GM18520 (cell line): ENCODE results near the gene SENP3.

Experiments
- ATAC-seq: cut with Tn5 transposase; IDR thresholded peaks from one replicate; pipeline ENCODE4 v1.9.1; 2021; ENCODE audit not compliant: unreplicated experiment

SENP3 gene

DNA sequence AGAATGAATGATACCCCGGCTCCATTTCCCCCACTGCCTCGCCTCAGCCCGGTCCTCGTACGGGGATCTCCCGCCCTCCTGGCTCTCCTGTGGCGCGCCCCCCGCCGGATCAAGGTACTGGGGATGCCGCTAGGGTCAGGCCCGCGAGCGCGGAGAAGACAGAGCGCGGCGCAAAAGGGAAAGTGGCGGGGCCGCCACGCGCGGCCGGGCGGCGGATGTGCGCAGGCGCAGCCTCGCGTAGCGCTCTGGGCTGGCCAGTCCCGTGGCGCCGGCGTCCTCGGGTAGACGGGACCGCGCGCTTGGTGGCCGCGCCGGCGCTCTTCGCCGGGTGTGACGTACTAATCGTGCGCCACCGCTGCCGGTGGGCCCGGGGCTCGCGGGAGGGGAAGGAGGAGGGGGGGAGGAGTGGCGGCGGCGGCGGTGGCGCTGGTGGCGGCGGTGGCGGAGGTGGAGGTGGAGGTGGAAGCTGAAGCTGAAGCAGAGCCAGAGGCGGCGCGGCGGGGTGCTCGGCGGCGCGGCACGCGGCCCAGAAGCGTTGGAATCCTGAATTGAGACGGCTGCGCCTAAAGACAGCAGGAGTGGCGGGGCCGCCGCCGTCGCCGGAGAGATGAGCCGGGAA, at the start of gene SENP3:
SENP3 (plus strand) TSS at position 331 of the 619 bp plus-strand sequence. CDS start 1,158 bp downstream, outside the sequence.
- ATAC-seq, result peak; percentile 60

DNA sequence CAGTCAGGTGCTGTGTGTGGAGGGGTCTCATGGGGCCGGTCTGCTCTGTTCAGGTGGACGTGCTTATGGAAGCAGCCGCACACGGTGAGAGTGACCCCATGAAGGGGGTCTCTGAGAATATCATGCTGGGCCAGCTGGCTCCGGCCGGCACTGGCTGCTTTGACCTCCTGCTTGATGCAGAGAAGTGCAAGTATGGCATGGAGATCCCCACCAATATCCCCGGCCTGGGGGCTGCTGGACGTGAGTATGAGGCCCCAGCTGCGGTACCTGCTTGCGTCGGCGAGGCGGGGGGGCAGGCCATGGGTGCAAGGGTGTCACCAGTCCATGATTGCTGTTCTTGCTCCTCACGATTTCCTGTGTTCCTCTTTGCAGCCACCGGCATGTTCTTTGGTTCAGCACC, 49.6 kb upstream of the SENP3 start:
- ATAC-seq, result no peak

DNA sequence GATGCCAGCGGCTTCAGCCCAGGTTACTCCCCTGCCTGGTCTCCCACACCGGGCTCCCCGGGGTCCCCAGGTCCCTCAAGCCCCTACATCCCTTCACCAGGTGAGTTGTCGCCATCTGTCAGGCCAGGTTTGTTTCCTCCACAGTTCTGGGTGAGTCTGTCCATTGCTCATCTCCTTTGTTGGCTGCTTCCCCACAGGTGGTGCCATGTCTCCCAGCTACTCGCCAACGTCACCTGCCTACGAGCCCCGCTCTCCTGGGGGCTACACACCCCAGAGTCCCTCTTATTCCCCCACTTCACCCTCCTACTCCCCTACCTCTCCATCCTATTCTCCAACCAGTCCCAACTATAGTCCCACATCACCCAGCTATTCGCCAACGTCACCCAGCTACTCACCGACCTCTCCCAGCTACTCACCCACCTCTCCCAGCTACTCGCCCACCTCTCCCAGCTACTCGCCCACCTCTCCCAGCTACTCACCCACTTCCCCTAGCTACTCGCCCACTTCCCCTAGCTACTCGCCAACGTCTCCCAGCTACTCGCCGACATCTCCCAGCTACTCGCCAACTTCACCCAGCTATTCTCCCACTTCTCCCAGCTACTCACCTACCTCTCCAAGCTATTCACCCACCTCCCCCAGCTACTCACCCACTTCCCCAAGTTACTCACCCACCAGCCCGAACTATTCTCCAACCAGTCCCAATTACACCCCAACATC, 48.7 kb upstream of the SENP3 start:
- ATAC-seq, result no peak

DNA sequence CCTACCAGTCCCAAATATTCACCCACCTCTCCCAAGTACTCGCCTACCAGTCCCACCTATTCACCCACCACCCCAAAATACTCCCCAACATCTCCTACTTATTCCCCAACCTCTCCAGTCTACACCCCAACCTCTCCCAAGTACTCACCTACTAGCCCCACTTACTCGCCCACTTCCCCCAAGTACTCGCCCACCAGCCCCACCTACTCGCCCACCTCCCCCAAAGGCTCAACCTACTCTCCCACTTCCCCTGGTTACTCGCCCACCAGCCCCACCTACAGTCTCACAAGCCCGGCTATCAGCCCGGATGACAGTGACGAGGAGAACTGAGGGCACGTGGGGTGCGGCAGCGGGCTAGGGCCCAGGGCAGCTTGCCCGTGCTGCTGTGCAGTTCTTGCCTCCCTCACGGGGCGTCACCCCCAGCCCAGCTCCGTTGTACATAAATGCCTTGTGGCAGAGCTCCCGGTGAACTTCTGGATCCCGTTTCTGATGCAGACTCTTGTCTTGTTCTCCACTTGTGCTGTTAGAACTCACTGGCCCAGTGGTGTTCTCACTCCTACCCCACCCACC, 47.8 kb upstream of the SENP3 start:
- ATAC-seq, result no peak

DNA sequence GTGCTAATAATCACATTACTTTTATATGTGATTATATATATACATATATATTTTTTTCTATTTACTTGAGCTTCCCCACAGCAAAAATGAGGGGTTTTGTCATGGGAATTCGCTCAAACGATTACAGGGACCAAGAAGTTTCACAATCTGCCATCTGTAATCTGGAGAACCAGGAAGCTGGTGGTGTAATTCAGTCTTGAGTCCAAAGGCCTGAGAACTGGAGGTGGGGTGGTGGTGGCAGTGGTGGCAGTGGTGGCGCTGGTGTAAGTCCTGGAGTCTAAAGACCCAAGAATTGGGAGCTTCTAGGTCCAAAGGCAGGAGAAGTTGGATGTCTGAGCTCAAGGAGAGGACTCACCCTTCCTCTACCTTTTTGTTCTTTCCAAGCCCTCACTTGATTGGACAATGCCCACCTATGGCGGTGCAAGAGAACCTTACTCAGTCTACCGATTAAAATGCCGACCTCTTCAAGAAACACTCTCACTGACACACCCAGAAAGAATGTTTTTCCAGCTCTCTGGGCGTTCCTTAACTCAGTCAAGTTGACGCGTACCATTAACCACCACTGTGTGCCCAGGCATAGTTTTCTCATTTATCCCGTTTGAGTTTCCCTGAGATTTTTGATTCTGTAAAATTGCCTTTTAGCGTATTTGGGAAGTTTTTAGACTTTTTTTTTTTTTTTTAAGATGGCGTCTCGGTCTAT, 45.7 kb upstream of the SENP3 start:
- no peak for ATAC-seq

DNA sequence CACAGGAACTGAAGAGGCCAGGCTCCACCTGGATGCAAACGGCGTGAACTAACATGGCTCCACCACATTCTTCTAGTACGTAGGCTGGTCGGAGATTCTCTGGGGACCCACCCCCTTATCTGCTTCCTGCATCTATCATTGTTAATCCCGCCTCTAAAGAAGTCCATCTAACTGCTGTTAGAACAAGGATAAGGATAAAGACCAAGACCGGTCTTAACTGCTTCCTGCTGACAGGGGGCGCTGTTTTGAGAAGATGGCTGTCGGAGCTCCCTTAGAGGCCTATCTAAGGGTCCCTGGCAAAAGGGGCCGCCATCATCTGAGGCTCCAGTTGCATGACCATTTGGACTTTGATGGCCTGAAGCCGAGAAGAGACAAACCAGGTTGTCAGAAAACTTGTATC, 38.7 kb upstream of the SENP3 start:
- ATAC-seq, result no peak

DNA sequence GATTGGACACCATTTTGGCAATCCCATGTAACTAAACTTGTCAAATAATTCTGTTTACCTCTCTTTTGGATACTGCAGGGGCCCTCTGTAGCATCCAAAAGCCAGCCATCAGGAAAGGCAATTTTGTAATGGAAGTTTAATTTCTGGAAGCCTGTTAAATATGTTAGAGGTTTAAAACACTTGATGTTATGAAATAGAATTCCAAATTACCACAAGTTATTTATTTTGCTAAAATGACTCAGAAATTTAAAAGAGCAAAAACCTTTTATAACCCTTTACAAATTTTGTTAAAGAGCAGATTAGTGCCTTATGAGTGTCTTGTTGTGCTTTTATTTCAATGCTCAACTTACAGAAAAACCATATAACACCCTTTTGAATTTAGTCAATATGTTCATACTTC, 32.9 kb upstream of the SENP3 start:
- no peak for ATAC-seq

DNA sequence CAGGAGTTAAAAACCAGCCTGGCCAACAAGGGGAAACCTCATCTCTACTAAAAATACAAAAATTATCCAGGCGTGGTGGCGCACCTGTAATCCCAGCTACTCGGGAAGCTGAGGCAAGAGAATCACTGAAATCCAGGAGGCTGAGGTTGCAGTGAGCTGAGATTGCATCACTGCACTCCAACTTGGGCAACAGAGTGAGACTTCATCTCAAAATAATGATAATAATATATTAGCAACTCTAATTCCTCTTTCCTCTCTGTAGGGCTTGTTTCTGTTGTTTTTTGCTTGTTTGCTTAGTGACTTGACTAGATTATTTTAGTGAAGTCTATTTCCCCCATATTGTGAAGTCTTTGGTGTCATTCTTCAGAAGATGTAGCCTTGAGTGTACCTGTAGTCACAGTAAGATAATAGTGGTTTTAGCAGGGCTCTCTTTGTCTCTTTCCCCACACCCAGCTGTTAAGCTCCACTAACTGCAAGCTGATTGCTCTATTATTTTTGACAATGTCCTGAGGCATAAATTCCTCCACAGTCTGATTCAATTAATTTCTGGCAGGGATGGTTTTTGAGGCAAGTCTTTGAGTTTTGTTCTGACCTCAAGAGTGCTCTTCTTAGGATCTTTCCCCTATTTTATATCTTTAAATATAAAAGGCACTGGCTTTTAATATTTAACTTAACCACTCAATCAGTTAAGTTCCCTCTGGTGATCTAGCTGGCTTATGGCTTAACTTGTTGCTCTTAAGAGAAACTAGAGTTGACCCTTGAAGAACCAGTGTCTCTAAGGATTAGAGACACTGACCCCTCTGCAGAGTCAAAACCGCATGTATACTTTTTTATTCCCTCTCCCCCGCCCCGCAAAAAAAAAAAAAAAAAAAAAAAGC, 31.5 kb upstream of the SENP3 start:
- no peak for ATAC-seq

DNA sequence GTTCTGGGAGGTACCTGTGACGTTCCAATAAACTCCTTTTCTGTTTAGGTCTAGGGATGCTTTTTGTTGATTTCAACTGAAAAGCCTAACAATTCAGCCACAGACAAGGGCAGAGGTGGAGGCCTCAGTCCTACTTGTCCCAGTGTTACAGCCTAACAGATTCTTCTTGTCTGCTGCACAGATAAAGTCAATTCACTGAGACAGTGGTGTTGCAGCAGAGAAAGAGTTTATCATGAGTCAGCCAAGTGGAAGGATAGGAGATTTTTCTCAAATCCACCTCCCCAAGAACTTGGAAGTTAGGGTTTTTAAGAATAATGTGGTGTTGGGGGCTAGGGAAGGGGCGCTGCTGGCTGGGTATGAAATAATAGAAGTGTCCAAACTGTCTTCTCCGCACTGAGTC, 23.7 kb upstream of the SENP3 start:
- ATAC-seq, result no peak

DNA sequence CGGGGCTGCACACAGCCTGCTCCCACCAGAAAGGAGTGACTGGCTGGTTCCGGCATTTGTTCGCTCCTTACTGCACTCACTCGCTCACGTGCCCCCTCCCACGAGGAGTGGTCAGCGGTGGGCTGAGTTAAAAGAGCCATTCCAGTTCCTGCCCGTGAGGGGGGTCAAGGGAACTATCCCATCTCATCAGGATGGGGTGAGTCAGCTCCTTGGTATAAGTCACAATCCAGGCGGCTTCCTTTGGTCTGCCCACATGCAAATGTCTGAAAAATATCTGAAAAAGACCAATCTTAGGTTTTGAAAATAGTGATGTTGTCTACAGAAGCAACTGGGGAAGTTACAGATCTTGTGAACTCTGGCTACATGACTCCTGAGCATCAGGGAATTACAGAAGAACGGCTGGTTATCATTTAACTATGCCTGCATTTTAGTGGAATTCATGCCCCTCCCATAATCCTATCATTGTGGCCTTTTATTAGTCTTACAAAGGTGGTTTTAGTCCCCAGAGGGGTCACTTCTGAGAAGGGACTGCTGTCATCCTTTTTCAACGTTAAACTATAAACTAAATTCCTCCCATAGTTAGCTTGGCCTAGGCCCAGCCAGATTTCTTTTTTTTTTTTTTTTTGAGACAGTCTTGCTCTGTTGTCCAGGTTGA, 22.7 kb upstream of the SENP3 start:
- ATAC-seq, result no peak

DNA sequence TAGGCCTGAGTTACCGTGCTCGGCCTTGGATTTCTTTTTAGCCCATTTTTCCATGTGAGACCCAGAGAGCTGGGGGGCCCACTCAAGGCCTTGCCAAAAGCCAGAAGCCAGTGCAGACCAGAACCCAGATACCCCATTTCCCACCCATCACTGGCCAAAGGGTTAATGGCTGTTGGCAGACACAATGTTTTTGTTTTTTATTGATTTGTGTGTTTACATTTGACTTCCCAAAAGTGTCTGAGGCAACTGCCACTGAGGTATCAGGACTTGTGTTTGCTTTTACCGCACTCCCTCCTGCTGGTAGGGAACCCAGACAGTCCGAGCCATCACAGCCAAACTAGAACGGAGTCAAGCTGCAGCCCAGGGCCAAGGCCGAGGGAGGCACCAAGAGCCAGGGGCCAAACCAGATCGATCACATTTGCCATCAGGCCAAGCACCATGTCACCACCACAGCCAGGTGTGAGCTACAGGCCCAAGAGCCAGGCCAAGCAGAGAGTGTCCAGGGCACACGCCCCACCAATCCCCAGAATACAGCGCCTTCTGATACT, 20.6 kb upstream of the SENP3 start:
- ATAC-seq, result no peak

DNA sequence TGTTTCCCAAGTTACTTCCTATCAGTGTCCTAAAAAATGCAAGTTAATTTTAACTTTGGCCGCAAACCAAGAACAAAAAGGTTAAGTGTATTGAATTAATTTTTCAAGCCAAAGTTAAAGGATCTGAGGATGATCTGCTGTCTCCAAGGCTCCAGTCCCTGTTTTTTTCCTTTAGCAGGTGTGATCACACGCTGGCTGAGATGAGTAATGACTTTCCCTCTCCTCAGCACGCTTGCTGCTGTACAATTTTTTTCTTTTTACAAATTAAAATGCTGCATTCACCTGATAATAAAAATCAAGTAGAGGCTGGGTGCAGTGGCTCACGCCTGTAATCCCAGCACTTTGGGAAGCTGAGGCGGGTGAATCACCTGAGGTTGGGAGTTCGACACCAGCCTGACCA, 16.8 kb upstream of the SENP3 start:
- no peak for ATAC-seq

DNA sequence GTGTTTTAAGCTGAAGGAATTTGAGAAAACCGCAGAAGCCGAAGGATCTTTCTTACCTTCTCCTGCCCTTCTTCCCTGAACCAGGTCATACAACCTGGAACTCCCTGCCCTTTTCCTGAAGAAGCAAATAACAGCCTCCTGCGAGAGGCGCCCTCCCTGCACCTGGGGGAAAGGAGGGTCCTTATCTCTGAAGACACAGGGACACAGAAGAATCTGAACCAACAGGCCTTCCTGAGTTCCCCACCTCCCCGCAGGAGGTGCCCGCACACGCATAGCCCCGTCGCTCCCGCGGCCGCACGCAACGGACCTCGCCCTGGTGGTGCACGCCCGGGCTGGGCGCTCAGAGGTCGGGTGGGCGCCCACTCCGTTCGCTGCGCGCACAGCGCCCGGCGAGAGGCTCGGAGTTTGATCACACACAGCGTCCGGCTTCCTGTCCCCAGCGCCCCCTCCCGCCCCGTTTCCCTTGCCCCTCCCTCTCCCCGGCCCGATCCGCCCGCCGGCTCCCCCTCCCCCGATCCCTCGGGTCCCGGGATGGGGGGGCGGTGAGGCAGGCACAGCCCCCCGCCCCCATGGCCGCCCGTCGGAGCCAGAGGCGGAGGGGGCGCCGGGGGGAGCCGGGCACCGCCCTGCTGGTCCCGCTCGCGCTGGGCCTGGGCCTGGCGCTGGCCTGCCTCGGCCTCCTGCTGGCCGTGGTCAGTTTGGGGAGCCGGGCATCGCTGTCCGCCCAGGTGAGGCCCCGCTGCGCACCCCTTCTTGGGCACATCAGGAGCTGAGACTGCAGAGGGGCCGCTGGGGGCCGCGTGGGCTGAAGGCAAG, 12.9 kb upstream of the SENP3 start, which contains the start of gene TNFSF12:
TNFSF12 (plus strand) TSS at position 474 of the 816 bp plus-strand sequence; CDS start at position 570, 96 bp downstream.
- ATAC-seq, result no peak

DNA sequence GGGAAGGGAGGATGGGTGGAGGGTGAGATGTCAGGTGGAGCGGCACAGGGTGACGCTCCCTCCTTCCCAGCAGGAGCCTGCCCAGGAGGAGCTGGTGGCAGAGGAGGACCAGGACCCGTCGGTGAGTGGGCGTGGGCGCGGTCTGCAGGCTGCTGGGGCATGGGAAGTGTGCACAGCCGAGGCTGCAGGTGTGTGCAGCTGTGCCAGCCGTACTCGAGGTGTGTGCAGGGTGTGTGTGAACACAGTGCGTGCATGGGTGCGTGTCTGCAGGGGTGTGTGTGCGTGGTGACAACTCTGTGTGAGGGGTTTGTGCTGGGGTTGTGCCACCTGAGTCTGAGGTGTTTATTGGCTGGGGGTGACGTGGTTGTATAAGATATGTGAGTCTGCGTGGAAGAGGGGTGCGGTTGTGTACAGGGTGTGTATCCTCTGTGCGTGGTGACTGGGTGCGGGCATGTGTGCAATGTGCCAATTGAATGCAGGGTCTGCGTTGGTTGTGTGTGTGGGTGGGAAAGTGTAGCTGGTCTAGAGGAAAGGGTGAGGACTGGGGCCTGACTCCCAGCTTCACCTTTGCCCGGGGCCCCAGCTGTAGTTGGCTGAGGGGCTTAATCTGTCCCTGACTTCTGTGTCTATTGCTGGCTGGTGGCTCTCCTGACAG, 12.2 kb upstream of the SENP3 start:
- no peak for ATAC-seq

DNA sequence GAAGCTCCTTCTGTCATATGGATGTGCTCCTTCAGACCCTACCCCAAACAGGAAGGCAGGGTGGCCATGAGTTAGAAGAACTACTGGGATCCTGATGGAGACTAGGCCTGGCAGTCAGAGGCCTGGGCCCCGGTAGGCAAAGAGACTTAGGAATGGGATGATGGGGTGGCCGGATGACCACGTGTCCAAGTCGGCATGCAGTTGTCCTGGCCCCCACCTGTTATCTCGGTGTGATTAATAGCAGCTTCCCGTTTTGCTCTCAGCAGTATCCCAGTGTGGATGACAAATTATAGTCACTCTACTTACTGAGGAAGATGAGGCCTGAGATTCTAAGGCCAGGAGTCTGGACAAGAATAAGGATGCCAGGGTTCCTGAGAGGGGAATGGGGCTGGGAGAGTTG, 11.4 kb upstream of the SENP3 start:
- ATAC-seq, result no peak

DNA sequence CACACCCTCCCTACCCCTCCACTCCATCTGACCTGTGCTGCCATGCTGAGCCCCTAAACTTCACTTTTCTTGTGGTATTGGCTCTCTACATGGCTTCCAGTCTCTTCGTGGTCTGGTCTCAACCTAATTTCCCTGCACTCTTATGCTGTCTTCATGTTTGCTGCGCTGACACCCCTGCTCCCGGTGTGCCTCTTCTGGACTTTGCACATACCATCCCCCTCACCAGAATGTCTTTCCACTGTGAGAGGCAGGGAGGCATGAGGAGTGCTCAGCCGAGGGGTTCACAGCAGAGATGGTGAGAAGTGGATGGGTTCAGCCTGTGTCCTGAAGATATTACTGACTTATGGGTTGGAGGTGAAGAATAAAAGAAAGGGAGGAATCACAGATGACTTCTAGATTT, 10.3 kb upstream of the SENP3 start:
- ATAC-seq, result no peak

DNA sequence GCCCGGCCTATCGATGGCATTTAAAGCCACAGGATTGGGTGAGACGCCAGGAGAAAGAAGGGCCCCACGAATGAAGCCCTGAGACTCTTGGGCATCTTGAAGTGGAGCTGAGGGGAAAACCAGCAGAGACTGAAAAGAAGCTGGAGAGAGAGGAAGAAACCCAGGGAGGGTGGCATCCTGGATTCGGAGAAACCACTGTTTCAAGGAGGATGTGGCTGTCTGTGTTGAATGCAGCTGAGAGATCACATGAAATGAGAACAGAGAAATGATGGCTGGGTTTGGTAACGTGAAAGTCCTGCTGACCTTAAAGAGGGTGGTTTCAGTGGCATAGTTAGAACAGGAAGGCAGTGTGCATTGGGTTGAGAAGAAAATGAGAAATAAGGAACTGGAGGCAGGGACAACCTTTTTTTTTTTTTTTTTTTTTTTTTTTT, 9.1 kb upstream of the SENP3 start:
- ATAC-seq, result peak; percentile 60

DNA sequence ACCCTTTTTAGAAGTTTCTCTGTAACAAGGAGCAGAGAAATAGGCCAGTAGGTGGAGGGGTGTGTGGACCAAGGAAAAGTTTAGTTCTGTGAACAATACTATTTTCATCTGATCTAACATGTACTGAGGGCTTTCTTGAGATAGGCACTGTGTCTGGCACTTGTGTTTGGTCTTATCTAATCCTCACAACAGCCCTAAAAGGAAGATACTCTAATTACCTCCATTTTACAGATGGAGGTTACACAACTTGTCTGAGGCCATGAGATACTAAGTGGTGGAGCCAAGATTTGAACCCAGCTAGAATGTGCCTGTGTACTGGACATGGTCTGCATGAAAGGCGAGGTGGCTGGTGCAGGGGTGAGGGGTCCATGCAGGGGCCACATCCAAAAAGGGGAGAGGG, 8.4 kb upstream of the SENP3 start:
- ATAC-seq, result no peak
